Measurements from ENCODE around the gene SP110. TPM values are rescaled to one million over a fixed set of nuclear protein-coding genes. Genes with fewer than 3 reads are reported as not detected.

SP110 gene
- total and polyA plus RNA-seq, 11 donors = 7.1 to 44.7 (median 8.3) TPM

DNA sequence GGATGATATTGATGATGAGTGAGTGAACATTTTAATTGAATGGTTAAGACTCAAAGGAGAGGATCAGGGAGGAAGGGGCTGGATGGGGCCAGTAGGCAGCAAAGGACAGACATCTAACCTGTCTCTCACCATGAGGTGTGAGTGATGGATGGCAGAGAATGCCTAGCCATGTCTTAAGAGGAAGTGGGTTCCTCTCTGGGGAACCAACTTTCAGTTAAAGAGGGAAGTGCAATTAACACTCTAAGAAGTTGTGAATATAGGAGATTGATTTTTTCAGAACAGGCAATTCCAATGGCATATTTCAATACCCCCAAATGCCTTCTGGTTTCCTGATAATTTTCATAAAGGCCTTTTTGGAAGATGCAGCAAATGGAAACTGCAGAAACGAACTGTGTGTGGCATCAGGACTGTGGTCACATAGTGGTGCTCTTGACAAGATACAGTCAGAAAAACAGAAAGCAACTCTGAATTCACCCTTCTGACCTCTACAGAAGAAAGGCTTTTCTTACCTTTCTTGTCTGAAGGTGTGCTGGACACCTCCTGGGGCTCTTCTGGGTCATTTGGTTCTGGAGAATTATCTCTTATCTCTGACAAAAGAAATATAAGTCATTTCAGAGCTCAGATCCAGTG is 10.2 kb downstream of the SP110 start:
- Histone ChIP-seq H3K27ac (peak overlapping the region in 1 of 12 donors; percentile 34), H3K9me3 (no peaks in the 10 kb centered on the region), H3K4me1 (peaks cover 0 to 44% (median 0%) of the 10 kb centered on the region in 12 donors), H3K27me3 (no peaks in the 10 kb centered on the region), H3K4me3 (no peak overlapping the region), H3K36me3 (peaks cover 2 to 100% (median 99%) of the 10 kb centered on the region in 9 donors)
- WGBS, 4 donors = 71 to 90% (median 84%) methylated on average over 1 of the region's 1 CpG
- DNase-seq (no peak), ATAC-seq (no peak)
- no peak for TF ChIP-seq POLR2A (IDR thresholded peaks at IDR 0.05)
- TF ChIP-seq, protein P1, sequence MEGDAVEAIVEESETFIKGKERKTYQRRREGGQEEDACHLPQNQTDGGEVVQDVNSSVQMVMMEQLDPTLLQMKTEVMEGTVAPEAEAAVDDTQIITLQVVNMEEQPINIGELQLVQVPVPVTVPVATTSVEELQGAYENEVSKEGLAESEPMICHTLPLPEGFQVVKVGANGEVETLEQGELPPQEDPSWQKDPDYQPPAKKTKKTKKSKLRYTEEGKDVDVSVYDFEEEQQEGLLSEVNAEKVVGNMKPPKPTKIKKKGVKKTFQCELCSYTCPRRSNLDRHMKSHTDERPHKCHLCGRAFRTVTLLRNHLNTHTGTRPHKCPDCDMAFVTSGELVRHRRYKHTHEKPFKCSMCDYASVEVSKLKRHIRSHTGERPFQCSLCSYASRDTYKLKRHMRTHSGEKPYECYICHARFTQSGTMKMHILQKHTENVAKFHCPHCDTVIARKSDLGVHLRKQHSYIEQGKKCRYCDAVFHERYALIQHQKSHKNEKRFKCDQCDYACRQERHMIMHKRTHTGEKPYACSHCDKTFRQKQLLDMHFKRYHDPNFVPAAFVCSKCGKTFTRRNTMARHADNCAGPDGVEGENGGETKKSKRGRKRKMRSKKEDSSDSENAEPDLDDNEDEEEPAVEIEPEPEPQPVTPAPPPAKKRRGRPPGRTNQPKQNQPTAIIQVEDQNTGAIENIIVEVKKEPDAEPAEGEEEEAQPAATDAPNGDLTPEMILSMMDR (IDR thresholded peaks at IDR 0.05) = no peak
- intact Hi-C loops (cut with DNase I) = loop anchor here in 1 of 10 donors (10.0 kb wide), 1 partner anchor 405 kb away; no protein-coding TSS in a partner anchor

DNA sequence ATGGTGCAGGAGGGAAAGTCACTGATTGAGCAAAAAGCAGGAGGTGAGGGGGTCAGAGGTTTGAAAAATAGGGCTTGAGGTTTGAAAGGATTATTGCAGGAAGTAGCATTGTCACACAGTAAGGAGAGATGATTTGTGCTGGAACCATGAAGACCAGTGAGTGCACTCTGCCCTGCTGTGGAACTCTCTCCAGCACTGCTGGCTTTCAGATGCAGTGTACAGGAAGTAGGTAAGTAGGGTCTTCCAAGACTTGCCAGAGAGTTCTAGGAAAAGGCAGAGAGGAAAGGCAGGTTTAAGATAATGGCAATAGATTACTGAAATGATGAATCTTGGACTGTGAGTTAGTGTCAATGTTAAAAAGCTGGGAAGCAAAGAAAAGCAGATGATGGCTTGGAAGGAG is 11.2 kb downstream of the SP110 start:
- no peaks in the 10 kb centered on the region for H3K9me3 ChIP-seq
- no peak for ATAC-seq
- H3K27ac ChIP-seq = no peak overlapping the region
- intact Hi-C loops (cut with DNase I) = loop anchor here in 1 of 10 donors (10.0 kb wide), 1 partner anchor 406 kb away; no protein-coding TSS in a partner anchor
- peaks cover 2 to 100% (median 99%) of the 10 kb centered on the region in 9 donors for H3K36me3 ChIP-seq
- TF ChIP-seq, protein P1 (IDR thresholded peaks at IDR 0.05) = no peak
- TF ChIP-seq POLR2A (IDR thresholded peaks at IDR 0.05) = no peak
- no peak for DNase-seq
- no peak overlapping the region for H3K4me3 ChIP-seq
- H3K4me1 ChIP-seq = peaks cover 0 to 44% (median 0%) of the 10 kb centered on the region in 12 donors
- H3K27me3 ChIP-seq = no peaks in the 10 kb centered on the region

DNA sequence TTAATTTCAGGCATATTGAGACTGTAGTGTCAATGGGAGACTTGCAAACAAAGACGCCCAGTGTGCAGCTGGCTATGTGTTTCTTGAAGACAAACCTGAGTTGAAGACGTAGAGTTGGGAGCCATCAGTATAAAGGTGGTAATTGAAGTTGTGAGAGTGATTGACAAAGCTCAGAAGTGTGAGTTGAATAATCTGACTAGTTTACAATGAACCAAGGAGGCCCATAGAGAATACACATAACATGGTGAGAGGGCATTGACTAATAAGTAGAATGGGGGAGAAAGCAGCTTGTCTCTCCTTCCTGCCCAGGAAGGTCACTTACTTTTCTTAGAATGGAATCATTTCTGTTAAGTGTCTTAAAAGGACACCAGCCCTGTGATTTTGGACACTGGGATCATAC is 14.1 kb downstream of the SP110 start:
- H3K4me1 ChIP-seq = peaks cover 0 to 43% (median 0%) of the 10 kb centered on the region in 12 donors
- no peak overlapping the region for H3K27ac ChIP-seq
- no peaks in the 10 kb centered on the region for H3K27me3 ChIP-seq
- no peaks in the 10 kb centered on the region for H3K9me3 ChIP-seq
- H3K36me3 ChIP-seq = peaks cover 0 to 100% (median 92%) of the 10 kb centered on the region in 9 donors
- WGBS, 4 donors = 93 to 96% (median 95%) methylated on average over 2 of the region's 2 CpGs
- intact Hi-C loops (cut with DNase I) = loop anchor here in 1 of 10 donors (10.0 kb wide), 1 partner anchor 409 kb away; no protein-coding TSS in a partner anchor
- DNase-seq = no peak
- H3K4me3 ChIP-seq = no peak overlapping the region
- ATAC-seq = no peak
- TF ChIP-seq, protein P1 (IDR thresholded peaks at IDR 0.05) = no peak

DNA sequence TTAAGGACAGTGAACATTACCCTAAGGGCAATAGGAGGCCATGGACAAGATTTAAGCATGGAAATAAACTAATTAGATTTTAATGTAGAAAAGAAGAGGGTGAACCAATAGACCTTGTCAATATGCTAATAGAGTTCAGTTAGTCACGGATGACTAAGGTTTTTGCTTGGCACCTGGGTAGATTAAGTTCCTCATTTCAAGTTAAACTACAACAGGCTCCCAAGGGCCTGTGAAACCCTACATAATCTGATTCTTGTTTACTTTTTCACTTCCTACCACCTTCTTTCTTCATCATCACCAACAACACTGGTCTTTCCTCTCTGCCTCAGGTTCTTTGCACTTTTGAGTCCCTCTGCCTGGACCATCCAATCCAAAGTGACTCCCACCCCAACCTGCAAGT is 14.8 kb downstream of the SP110 start:
- no peaks in the 10 kb centered on the region for H3K27me3 ChIP-seq
- 82 to 100% (median 91%) methylated on average over 1 of the region's 1 CpG for WGBS, 4 donors
- no peak overlapping the region for H3K4me3 ChIP-seq
- H3K36me3 ChIP-seq = peaks cover 0 to 100% (median 92%) of the 10 kb centered on the region in 9 donors
- TF ChIP-seq, protein P1 (IDR thresholded peaks at IDR 0.05) = no peak
- no peak for TF ChIP-seq POLR2A (IDR thresholded peaks at IDR 0.05)
- no peak overlapping the region for H3K27ac ChIP-seq
- intact Hi-C loops (cut with DNase I) = loop anchor here in 1 of 10 donors (10.0 kb wide), 1 partner anchor 410 kb away; no protein-coding TSS in a partner anchor
- no peaks in the 10 kb centered on the region for H3K9me3 ChIP-seq
- DNase-seq = no peak
- H3K4me1 ChIP-seq = peaks cover 0 to 36% (median 0%) of the 10 kb centered on the region in 12 donors
- no peak for ATAC-seq

Measured in heart left ventricle (tissue), 16 donors.